Mesendoderm (in vitro differentiated cells): ENCODE measurements around the gene CAMTA1.

Experiments
- DNase-seq: peaks from one replicate; pipeline ENCODE4 v3.0.0; 2013
- H2AK5ac ChIP-seq: 2 replicates; pipeline ENCODE4 v1.6.1; 2013; ENCODE audit warnings: low read length, inconsistent platforms
- H2BK120ac ChIP-seq: 2 replicates; pipeline ENCODE4 v1.6.1; 2013; ENCODE audit warnings: low read depth, mild to moderate bottlenecking, low read length, moderate library complexity, mixed read lengths
- H2BK15ac ChIP-seq: replicated peaks from 2 replicates; pipeline ENCODE4 v1.6.1; 2013; ENCODE audit warnings: low read depth, mild to moderate bottlenecking, moderate library complexity
- H2BK5ac ChIP-seq: 2 replicates; pipeline ENCODE4 v1.6.1; 2013; ENCODE audit warnings: low read length, inconsistent platforms
- H3K18ac ChIP-seq: 2 replicates; pipeline ENCODE4 v1.6.1; 2013; ENCODE audit warnings: mild to moderate bottlenecking, low read length, mixed read lengths
- H3K23ac ChIP-seq: one replicate; pipeline ENCODE4 v1.6.1; 2013; ENCODE audit warnings: low read length
- H3K27ac ChIP-seq: 2 replicates; pipeline ENCODE4 v1.5.1; 2013; ENCODE audit warnings: low read depth, mild to moderate bottlenecking, inconsistent platforms, low read length, moderate library complexity
- H3K27me3 ChIP-seq: 2 replicates; pipeline ENCODE4 v1.6.1; 2013; ENCODE audit warnings: low read length, control low read depth, mild to moderate bottlenecking, inconsistent platforms; ENCODE audit not compliant: insufficient read depth, poor library complexity
- H3K36me3 ChIP-seq: 2 replicates; pipeline ENCODE4 v1.6.1; 2013; ENCODE audit warnings: low read length, inconsistent platforms; ENCODE audit not compliant: control insufficient read depth, insufficient read depth
- H3K4ac ChIP-seq: one replicate; pipeline ENCODE4 v1.6.1; 2013; ENCODE audit warnings: low read depth, mild to moderate bottlenecking, low read length, moderate library complexity
- H3K4me1 ChIP-seq: 2 replicates; pipeline ENCODE4 v1.6.1; 2013; ENCODE audit warnings: low read depth, low read length, inconsistent platforms; ENCODE audit not compliant: control insufficient read depth
- H3K4me2 ChIP-seq: 2 replicates; pipeline ENCODE4 v1.6.1; 2013; ENCODE audit warnings: low read length
- H3K4me3 ChIP-seq: 2 replicates; pipeline ENCODE4 v1.5.1; 2013; ENCODE audit warnings: mild to moderate bottlenecking, low read length
- H3K56ac ChIP-seq: one replicate; pipeline ENCODE4 v1.6.1; 2013; ENCODE audit warnings: low read length
- H3K79me1 ChIP-seq: 2 replicates; pipeline ENCODE4 v1.6.1; 2013; ENCODE audit warnings: low read length, inconsistent platforms
- H3K79me2 ChIP-seq: 2 replicates; pipeline ENCODE4 v1.6.1; 2013; ENCODE audit warnings: mild to moderate bottlenecking, low read length; ENCODE audit not compliant: control insufficient read depth, insufficient read depth
- H3K9ac ChIP-seq: 2 replicates; pipeline ENCODE4 v1.6.1; 2013; ENCODE audit warnings: low read length, inconsistent platforms
- H4K5ac ChIP-seq: one replicate; pipeline ENCODE4 v1.6.1; 2013; ENCODE audit warnings: low read length
- H4K8ac ChIP-seq: one replicate; pipeline ENCODE4 v1.6.1; 2013; ENCODE audit warnings: low read depth, mild to moderate bottlenecking, control low read depth, low read length, moderate library complexity
- WGBS: extraction: QIAGEN DNeasy Blood & Tissue Kit; methylation state at CpG from one replicate; pipeline ENCODE4 v1.1.7; 2013; ENCODE audit warnings: low lambda C conversion rate, missing lambda C conversion rate; ENCODE audit not compliant: insufficient coverage; ENCODE audit errors: extremely low coverage; 5-methylcytosine and 5-hydroxymethylcytosine counted together

Gene CAMTA1

DNA sequence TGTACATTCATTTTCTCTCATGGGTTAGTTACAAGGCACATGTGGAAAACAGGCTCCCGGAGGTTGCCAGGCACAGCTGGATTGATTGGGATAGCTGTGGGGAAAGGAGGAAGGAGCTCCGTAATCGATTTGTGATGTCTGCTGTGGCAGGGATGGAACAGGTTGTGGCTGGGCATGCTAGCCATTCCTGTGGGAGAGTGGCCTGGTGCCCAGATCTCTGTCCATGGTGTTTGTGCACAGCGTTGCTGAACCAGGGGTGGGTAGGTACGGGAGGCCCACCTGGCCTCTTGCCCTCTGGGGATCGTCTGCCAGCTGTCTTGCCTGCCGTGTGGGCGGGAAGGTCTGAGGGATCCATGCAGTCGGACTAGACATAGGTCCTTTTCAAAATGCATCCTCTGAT, 683.0 kb downstream of the CAMTA1 start:
- H3K79me2 ChIP-seq: no peaks in the 10 kb centered on the region
- no peaks in the 10 kb centered on the region for H3K4me1 ChIP-seq
- H3K4me3 ChIP-seq: no peak overlapping the region
- no CpG with 5 or more reads among the region's 9 CpGs for WGBS
- no peaks in the 10 kb centered on the region for H3K79me1 ChIP-seq
- no peak for DNase-seq
- no peak overlapping the region for H3K9ac ChIP-seq
- no peak overlapping the region for H2BK15ac ChIP-seq
- no peak overlapping the region for H2AK5ac ChIP-seq
- H3K18ac ChIP-seq: no peak overlapping the region
- no peak overlapping the region for H3K27ac ChIP-seq
- no peak overlapping the region for H3K4me2 ChIP-seq
- H3K23ac ChIP-seq: no peak overlapping the region
- no peak overlapping the region for H2BK5ac ChIP-seq
- no peak overlapping the region for H3K56ac ChIP-seq
- no peaks in the 10 kb centered on the region for H3K27me3 ChIP-seq
- H4K5ac ChIP-seq: no peak overlapping the region
- no peak overlapping the region for H3K4ac ChIP-seq
- H4K8ac ChIP-seq: no peak overlapping the region
- no peaks in the 10 kb centered on the region for H3K36me3 ChIP-seq
- no peak overlapping the region for H2BK120ac ChIP-seq

GRCh38 chr1:7469255-7469938, 684.1 kb downstream of the CAMTA1 start:
- H4K5ac ChIP-seq: no peak overlapping the region
- no peak overlapping the region for H3K23ac ChIP-seq
- no peak overlapping the region for H3K4me3 ChIP-seq
- H3K4me1 ChIP-seq: no peaks in the 10 kb centered on the region
- WGBS: no CpG with 5 or more reads among the region's 13 CpGs
- no peaks in the 10 kb centered on the region for H3K79me1 ChIP-seq
- no peak overlapping the region for H2AK5ac ChIP-seq
- no peak overlapping the region for H3K4me2 ChIP-seq
- no peaks in the 10 kb centered on the region for H3K27me3 ChIP-seq
- H3K4ac ChIP-seq: no peak overlapping the region
- H2BK5ac ChIP-seq: no peak overlapping the region
- H2BK120ac ChIP-seq: no peak overlapping the region
- H3K79me2 ChIP-seq: no peaks in the 10 kb centered on the region
- H3K36me3 ChIP-seq: no peaks in the 10 kb centered on the region
- no peak overlapping the region for H3K9ac ChIP-seq
- no peak overlapping the region for H3K27ac ChIP-seq
- DNase-seq: no peak
- H2BK15ac ChIP-seq: no peak overlapping the region
- no peak overlapping the region for H3K56ac ChIP-seq
- H3K18ac ChIP-seq: no peak overlapping the region
- H4K8ac ChIP-seq: no peak overlapping the region

DNA sequence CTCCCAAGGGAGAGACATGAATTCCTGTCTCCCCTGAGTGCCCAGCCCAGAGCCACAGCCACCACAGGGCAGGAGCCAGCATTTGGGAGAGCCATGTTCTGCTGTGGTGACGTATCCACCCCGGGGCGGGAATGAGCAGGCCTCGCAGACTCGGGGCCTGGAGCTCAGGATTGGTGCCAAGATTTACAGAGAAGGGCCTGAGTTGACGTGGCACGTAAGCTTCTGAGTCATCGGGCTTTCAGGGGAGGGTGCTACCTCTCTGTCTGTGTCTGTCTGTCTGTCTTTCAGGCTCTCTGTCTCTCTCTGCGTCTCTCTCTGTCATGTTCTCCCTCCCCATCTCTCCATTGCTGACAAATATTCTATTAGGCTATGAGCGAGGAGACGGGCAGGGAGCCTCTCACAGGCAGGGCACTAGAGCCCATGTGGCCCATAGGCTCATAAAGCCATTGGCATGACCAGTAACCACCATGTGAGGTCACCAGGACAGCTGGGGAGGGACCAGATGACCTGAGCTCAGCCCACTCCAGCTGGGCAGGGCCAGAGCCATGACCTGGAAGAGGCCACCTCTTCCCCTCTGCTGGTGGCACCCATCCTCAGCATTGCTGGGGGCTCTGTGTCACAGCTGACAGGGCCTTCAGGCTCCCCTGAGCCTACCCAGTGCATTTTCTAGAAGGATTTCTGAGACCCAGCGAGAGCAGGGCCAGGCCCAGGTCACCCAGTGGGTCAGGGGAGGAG, 685.8 kb downstream of the CAMTA1 start:
- no peaks in the 10 kb centered on the region for H3K79me1 ChIP-seq
- no peak overlapping the region for H4K5ac ChIP-seq
- no peaks in the 10 kb centered on the region for H3K27me3 ChIP-seq
- no peak overlapping the region for H2BK120ac ChIP-seq
- H2BK15ac ChIP-seq: no peak overlapping the region
- no peaks in the 10 kb centered on the region for H3K4me1 ChIP-seq
- H3K9ac ChIP-seq: no peak overlapping the region
- no peak overlapping the region for H3K4me3 ChIP-seq
- no peaks in the 10 kb centered on the region for H3K36me3 ChIP-seq
- no peaks in the 10 kb centered on the region for H3K79me2 ChIP-seq
- H3K23ac ChIP-seq: no peak overlapping the region
- H3K56ac ChIP-seq: no peak overlapping the region
- no peak overlapping the region for H2AK5ac ChIP-seq
- H2BK5ac ChIP-seq: no peak overlapping the region
- H3K27ac ChIP-seq: no peak overlapping the region
- no peak overlapping the region for H3K18ac ChIP-seq
- H4K8ac ChIP-seq: no peak overlapping the region
- H3K4me2 ChIP-seq: no peak overlapping the region
- WGBS: no CpG with 5 or more reads among the region's 12 CpGs
- H3K4ac ChIP-seq: no peak overlapping the region
- no peak for DNase-seq

GRCh38 chr1:7471836-7472235, 686.6 kb downstream of the CAMTA1 start:
- Histone ChIP-seq H3K36me3 (no peaks in the 10 kb centered on the region), H3K23ac (no peak overlapping the region), H4K8ac (no peak overlapping the region), H3K56ac (no peak overlapping the region), H3K79me1 (no peaks in the 10 kb centered on the region), H4K5ac (no peak overlapping the region), H3K27ac (no peak overlapping the region), H2BK15ac (no peak overlapping the region), H3K9ac (no peak overlapping the region), H2AK5ac (no peak overlapping the region), H3K4me2 (no peak overlapping the region), H3K4ac (no peak overlapping the region), H3K18ac (no peak overlapping the region), H3K4me1 (no peaks in the 10 kb centered on the region), H3K27me3 (no peaks in the 10 kb centered on the region), H3K4me3 (no peak overlapping the region), H2BK120ac (no peak overlapping the region), H3K79me2 (no peaks in the 10 kb centered on the region), H2BK5ac (no peak overlapping the region)
- no CpG with 5 or more reads among the region's 14 CpGs for WGBS
- peak; percentile 10 for DNase-seq

DNA sequence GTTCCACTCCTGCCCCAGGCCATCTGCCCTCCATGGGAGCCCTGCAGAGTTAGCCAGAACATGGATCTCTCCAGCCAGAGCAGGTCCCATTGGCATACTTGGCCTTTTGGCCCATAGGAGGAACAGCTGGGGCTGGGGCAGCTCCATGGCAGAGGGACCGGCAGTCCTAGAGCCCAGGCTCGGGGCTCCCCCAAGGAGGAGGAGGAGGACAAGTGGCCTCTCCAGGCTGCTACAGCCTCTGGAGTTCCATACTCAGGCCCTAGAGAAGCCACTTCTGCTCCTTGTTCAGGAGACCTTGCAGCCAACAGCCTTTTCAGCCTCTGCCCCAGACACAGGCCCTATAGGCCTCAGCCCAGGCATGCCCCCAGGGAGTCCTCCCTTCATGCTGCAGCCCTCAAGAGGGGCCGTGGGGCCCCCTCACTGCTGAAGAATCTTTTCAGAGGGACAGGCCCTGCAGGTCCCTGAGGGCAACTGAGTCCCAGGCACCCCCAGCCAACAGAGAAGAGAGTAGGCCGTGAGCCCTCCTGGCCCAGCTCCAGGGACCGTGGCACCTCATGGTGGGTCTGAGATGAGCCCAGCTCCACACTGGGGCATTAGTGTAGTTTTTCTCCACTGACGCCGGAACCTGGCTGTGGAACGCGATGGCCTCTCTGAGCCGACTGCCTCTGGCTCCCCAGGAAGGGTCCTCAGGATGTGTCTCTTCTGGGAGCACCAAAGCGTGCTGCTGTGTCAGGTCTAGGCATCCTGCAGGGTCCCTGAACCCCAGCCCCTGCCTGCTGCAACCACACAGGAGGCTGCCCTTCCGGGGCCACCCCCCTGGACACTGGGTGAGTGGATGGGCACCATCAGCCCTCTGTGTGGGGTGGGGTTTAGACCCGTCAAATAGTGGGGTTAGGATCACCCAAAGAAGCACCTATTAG, 688.2 kb downstream of the CAMTA1 start:
- Histone ChIP-seq H3K27me3 (no peaks in the 10 kb centered on the region), H4K5ac (no peak overlapping the region), H3K79me2 (no peaks in the 10 kb centered on the region), H3K36me3 (no peaks in the 10 kb centered on the region), H2BK15ac (no peak overlapping the region), H2BK5ac (no peak overlapping the region), H3K18ac (no peak overlapping the region), H3K56ac (no peak overlapping the region), H2BK120ac (no peak overlapping the region), H3K4me2 (no peak overlapping the region), H3K4me3 (no peak overlapping the region), H2AK5ac (no peak overlapping the region), H3K23ac (no peak overlapping the region), H3K9ac (no peak overlapping the region), H3K4me1 (no peaks in the 10 kb centered on the region), H3K27ac (no peak overlapping the region), H4K8ac (no peak overlapping the region), H3K79me1 (no peaks in the 10 kb centered on the region), H3K4ac (no peak overlapping the region)
- WGBS: no CpG with 5 or more reads among the region's 13 CpGs
- no peak for DNase-seq
